Iris pigment epithelial cell (primary cell): ENCODE measurements around the gene PEAR1.

Source experiments
- DNase-seq: peaks from one replicate; pipeline ENCODE4 v3.0.0-alpha.2; 2011; ENCODE audit warnings: low read depth

PEAR1 gene

DNA sequence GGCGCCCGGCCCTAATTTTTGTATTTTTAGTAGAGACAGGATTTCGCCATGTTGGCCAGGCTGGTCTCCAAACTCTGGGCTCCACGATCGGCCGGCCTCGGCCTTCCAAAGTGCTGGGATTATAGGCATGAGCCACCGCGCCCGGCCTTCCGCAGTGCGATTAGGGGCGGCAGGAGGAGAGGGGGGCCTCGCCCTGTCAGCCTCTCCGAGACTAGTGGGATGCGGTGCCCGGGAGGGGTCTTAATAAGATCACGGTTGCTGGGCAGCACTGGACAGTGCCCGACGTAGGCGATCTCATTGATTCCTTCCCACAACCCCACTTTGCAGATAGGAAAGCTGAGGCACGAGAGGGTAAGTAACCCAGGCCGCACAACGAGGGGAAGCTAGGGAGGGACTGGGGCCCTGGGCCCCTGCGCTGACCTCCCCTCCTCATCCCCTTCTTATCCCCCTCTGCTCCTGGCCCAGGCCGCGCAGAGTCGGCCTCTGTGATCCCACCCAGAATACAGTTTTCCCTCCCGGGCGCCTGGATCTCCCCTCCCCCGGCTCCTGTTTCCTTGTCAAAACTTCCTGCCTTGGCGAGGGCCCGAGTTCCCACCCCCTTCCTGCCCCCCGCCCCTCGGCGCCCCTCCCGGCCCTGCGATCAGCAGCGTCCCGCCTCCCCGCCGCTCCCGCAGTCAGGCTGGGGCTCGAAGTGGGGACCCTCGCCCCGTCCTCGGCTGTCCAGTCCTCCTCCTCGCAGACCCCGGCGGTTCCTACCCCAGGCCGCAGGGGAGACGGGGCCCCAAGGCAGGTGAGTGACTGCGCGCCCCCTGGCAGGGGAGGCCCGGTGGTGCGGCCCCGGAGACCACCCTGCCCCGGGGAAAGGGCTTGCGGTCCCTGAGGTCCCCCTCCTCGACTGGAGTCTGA lies at the start of gene PEAR1:
PEAR1 (plus strand) TSS at position 671 of the 906 bp plus-strand sequence. CDS start 10,209 bp downstream, outside the sequence.
- DNase-seq, result no peak

GRCh38 chr1:156844102-156844501 lies 49.4 kb upstream of the PEAR1 start:
- DNase-seq, result no peak

GRCh38 chr1:156844638-156845037 lies 48.9 kb upstream of the PEAR1 start:
- DNase-seq, result no peak

GRCh38 chr1:156845055-156845952 lies 48.2 kb upstream of the PEAR1 start:
- DNase-seq, result no peak

- DNase-seq, result no peak
Observed at GRCh38 chr1:156845953-156846545, 47.5 kb upstream of the PEAR1 start.

GRCh38 chr1:156846643-156847042 lies 46.9 kb upstream of the PEAR1 start:
- no peak for DNase-seq

DNA sequence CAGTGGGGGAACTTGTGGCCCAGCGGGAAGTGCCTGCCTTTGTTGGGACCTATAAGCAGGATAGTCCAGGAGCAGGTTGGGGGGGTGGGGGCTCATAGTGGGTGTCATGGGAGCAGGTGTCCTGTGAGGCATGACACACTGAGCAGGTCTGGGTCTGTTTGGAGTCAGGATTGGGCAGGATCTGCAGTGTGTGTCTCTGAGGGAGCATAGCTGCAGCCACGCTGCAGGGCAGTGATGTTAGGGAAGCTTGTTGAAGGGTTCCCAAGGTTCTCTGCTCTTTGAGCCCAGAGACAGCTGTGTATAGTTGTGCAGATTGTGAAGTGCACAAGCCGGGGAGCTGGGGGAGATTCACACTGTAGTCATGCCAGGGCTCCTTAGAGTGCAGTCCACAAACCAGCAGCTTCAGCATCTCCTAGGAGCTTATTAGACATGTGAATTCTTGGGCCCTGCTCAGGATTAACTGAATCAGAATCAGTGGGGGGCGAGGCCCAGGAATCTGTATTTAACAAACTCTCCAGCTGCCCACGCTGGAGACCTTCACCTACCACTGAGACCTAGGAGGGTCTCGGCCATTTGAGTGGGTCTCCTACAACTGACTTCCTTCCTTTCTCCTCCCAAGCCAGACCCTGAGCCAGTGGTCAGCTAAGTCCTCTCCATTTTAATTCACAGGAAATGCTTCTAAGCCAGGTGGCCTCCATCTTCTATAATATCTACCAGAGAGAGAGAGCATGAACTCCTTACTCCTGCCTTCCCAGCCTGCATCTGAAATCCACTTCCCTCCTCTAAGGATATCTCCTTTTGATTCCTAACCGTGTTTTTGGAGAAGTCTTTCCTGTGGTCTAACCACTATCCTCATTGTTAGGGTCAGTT lies 45.7 kb upstream of the PEAR1 start:
- DNase-seq, result no peak

DNA sequence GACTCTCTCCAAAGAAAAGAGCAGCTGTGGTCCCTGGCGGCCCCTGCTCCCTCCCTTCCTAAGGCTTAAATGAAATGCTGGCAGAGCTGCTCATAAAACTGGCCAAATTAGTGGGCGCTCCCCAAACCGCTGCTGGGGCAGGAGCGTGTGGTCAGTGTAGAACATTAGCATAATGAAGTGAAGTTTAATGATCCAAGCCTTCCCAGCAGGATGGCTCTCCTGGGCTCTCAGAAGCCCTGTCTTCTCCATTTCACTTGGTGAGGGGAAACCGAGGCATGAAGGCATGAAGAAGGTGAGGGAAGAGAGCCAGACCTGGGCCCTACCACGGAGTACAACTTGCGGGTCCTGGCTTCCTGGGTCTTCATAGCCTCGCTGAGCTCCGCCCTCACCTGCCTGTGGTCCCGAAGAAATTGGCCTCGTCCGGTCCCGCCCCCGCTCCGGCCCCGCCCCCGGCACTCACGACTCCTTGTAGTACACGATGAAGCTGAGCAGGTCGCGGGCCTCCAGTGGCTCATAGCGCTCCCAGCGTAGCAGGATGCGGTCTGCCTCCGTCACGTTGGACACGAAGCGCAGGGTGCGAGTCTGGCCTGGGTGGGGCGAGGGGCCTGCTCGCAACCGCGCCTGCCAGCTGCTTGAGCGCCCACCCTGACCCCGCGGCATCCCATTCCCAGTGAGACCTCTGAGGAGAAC lies 44.9 kb upstream of the PEAR1 start:
- DNase-seq, result no peak

DNA sequence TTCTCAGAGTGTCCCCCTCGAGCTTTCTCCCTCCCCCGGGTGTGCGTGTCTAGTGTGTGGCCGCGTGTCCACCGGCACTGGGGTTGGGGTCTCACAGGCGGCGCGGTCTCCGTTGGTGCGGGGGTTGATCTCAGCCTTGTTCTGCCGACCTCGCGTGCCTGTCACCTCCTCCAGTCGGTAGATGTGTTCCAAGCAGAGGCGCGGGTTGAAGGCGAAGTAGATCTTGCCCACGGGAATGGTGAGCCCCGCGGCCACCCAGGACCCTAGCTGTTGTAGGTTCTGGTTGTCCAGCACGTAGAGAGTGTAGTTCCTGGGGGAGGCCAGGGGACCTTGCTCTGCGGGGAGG lies 44.4 kb upstream of the PEAR1 start:
- DNase-seq, result no peak

DNA sequence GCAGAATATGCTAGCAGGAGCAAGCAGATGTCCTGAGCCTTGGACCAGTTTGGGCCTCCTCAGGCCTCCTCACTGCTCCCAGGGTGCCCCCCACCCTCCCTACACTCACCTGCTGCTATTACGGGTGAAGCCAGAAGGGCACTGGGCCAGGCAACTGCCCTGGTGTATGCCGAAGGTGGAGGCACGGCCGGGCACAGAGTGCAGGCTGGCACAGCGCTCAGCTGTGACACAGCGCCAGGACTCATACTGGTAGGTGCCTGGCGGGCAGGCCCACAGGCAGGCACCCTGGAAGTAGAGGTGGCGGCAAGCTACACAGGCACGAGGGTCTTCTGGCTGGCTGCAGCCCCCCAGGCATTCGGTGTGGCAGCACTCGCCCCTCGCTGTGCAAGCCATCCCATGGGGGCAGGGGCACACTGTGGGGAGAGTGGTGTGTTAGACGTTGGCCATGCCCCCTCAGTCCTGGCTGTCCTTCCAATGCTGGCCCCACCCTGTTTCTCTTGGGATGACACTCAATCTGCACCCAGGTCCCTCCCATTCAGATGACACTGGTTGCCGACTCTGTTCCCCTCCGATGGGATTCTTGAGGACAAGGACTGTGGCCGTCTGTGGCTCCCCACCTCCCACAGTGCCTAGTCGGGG lies 41.6 kb upstream of the PEAR1 start:
- no peak for DNase-seq

- DNase-seq, result peak; percentile 30
Observed at GRCh38 chr1:156852418-156852874, 41.1 kb upstream of the PEAR1 start.

DNA sequence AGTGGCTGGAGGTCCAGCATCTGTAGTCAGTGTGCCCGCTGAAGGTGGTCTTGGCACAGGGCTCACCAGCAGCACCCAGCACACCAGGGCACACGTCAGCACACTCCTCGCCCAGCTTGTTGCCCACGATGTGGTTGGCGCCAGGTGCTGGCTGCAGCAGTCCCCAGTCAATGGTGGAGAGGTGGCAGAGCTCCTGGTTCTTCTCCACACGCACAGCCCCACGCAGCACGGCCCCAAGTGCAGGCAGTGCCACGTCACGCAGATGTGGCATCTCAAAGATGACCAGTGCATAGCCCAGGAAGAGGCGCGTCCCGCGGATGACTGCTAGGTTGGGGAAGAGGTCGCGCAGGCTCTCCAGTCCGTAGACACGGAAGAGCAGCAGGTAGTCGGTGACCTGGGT lies 39.8 kb upstream of the PEAR1 start:
- DNase-seq, result no peak

DNA sequence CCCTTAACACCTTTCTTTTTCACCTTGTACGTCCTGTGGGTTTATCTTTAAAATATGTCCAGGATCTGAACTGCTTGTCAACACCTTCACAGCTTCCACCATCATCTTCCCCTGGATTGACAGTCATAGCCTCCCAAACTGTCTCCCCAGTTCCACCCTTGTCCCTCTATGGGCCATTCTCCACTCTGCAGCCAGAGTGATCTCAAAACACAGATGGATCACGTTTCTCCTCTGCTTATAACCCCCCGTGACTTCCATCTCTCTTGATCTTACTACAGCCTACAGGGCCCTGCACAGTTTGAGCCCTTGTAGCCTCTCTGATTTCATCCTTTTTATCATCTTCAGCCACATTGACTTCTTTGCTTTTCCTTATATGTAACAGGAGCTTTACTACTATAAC lies 38.9 kb upstream of the PEAR1 start:
- no peak for DNase-seq

GRCh38 chr1:156856282-156856785 lies 37.2 kb upstream of the PEAR1 start:
- no peak for DNase-seq

GRCh38 chr1:156857532-156857931 lies 36.0 kb upstream of the PEAR1 start:
- no peak for DNase-seq

DNA sequence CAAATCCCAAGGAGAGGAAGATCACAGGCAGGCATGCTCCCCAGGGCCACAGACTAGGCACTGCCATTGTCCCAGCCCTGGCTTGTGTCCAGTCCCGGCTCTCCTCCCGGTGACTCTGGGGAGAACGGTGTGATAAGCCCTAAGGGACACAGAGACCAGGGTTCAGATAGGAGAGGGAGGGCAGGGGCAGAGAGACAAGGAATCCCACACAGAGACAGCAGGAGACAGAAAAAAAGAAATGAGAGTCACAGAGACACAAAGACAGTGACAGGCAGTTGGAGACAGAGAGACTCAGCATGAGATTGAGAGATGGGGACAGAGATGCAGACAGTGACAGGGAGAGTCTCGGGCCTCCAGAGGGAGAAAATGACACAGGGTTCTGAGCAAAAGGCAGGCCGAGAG lies 35.0 kb upstream of the PEAR1 start:
- no peak for DNase-seq

DNA sequence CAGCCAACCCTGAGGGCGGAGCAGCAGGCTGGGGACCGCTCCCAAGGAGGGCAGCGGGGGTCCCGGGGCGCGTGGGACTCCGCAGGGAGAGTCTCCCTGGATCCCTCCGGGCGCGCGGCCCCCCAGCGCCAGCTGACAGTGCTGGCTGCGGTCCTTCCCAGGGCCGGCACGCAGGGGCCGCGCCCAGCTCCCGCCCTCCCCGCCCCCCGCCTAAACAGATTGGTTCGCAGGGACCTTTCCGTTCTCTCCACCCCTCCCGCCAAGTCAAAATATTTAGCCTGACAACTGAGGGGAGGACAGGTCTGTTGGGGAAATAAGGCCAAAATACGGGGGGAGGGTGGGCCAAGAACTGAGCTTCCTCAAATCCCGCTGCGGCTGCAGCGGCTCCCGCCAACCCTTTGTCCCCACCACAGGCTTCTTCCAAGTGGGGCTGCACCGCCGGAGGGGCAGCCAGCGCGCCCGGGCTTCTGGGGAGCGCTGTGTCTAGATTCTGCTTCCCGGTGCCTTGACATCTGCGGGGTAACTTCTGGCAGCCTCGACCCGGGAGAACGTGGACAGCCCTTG lies 34.5 kb upstream of the PEAR1 start, which contains the start of gene INSRR:
INSRR (minus strand) TSS at position 159 of the 564 bp plus-strand sequence. CDS start 496 bp downstream, outside the sequence.
- no peak for DNase-seq

DNA sequence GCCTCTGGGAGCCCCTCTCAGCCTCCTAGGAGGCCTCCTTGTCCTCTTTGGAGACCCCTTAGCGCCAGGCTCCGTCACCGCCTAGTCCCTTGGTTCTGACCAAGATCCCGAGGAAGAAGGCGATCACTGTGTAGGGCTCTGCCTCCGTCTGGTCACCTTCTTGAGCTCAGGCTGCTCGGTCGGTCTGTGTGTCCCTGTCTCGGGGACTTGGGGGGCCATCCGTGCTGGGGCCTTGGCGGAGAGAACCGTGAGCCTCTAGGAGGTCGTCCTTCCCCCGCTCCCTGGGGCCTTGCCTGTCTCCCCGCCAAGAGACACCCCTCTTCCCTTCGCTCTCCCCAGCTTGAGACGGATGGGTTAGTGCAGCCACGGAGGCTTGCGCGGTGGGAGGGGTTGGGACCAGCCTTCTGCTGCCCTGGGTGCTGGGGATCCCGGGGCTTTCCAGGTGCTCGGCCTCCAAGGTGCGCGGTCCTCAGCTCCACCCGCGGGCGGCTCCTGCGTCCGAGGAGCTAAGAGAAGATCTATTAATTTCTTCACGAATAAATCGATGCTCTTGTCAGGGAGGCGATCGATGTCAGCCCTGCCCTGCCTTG lies 33.9 kb upstream of the PEAR1 start:
- peak; percentile 30 for DNase-seq

DNA sequence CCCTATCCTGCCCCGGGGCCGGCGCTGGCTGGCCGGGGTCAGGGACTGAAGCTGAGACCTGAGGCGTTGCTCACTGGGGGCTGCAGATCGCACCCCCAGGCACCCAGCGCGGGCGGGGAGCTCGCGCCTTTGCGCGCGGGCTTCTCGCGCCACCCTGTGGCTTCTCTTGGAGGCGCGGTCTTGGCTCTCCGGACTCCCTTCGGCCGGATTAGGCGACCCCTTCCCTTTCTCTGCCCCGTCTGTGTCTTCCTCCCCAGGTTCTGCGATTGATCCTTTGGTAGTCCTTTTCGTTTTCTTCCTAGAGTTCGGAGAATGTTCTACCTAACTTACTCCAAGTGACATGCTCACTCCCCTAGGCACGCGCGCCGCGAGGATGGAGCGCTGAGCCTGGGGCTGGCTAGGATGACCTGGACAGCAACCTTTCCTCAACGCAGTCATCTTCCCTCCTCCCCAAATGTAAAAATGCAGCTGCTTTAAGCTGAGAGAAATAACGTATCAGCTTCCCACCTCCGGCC lies 33.3 kb upstream of the PEAR1 start:
- peak; percentile 48 for DNase-seq
